ENCODE measurements around the gene GLT6D1. TPM values are rescaled to one million over a fixed set of nuclear protein-coding genes. Genes with fewer than 3 reads are reported as not detected.

GLT6D1 gene
- total RNA-seq, 1 donor from 2014 or later, result not detected

DNA sequence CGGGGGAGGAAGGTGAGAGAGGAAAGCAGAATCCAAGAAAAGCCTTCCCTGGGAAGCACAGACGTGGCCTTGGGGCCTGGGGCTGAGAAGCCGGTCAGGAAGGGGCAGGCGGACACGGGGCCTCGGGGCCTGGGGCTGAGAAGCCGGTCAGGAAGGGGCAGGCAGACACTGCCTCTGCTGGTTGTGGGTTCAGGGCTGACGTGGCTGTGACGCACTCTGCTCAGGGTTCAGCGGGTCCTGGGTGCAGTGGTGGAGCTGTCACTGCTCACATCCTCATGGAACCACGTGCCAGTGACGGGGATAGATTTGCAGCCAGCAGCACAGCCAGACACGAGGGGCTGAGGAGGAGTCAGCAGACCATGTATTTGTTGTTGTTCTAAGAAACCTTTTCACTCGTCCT is 65.0 kb downstream of the GLT6D1 start:
- H3K4me3 ChIP-seq (ENCODE audit: low read depth, low read length), result no peak overlapping the region
- no peak for DNase-seq (ENCODE audit: low read depth)
- TF ChIP-seq CTCF (conservative IDR thresholded peaks at IDR 0.05; ENCODE audit: low read depth, low read length), result no peak

Other genes with a start within 250 kb of the GLT6D1 start
- gene PPP1R26, start 159.8 kb downstream of the GLT6D1 start, total RNA-seq, result 23.2 and 26.3 TPM in 2 replicates
- gene MRPS2, start 138.9 kb downstream of the GLT6D1 start, total RNA-seq, result 68.1 and 117 TPM in 2 replicates
- not detected in 2 replicates for gene LCN1, start 118.1 kb downstream of the GLT6D1 start, total RNA-seq
- not detected in 2 replicates for gene OBP2A, start 93.4 kb downstream of the GLT6D1 start, total RNA-seq
- gene PAEP, start 77.8 kb downstream of the GLT6D1 start, total RNA-seq, result not detected in 2 replicates
- not detected in 2 replicates for gene LCN9, start 23.8 kb upstream of the GLT6D1 start, total RNA-seq
- not detected in 2 replicates for gene SOHLH1, start 59.9 kb upstream of the GLT6D1 start, total RNA-seq
- gene KCNT1, start 62.6 kb upstream of the GLT6D1 start, total RNA-seq, result not detected in 2 replicates